ENCODE measurements around the gene CTNNA2.
"Not testable (repeated sequence)": the region's sequence is repeated elsewhere in the genome, so short reads cannot be mapped to it uniquely, and the experiment has no call there.

CTNNA2 gene

GRCh38 chr2:80086831-80087230 is 574.0 kb downstream of the CTNNA2 start:
- no peak for DNase-seq (ENCODE audit: low read depth)

- no peak for DNase-seq (ENCODE audit: low read depth)
Measured at GRCh38 chr2:80091237-80091636, 578.4 kb downstream of the CTNNA2 start.

DNA sequence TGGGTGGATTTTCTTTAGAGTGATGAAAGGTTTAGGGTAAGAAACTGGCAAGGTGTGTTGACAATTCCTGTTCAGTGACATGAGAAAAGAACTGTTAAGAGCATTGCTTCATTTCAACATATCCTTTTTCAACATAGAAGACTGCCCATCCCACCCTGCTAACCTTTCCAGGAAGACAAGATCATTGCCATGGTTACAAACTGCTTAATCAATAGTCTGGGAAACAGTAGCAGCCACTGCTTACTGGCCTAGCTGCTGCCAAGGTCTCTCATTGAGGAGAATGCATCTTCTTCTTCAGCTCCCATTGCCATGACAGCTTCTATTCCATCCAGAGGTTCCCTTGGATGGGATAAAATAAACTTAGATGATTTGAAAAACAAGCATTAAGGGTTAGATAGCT is 579.6 kb downstream of the CTNNA2 start:
- DNase-seq (ENCODE audit: low read depth) = no peak

DNA sequence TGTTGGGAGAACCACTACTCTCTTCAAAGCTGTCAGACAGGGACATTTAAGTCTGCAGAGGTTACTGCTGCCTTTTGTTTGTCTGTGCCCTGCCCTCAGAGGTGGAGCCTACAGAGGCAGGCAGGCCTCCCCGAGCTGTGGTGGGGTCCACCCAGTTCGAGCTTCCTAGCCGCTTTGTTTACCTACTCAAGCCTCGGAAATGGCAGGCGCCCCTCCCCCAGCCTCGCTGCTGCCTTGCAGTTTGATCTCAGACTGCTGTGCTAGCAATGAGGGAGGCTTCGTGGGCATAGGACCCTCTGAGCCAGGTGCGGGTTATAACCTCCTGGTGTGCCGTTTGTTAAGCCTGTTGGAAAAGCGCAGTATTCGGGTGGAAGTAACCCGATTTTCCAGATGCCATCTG is 585.7 kb downstream of the CTNNA2 start:
- not testable (repeated sequence) for DNase-seq (ENCODE audit: low read depth)

GRCh38 chr2:80102026-80102425 is 589.2 kb downstream of the CTNNA2 start:
- DNase-seq (ENCODE audit: low read depth) = no peak

DNA sequence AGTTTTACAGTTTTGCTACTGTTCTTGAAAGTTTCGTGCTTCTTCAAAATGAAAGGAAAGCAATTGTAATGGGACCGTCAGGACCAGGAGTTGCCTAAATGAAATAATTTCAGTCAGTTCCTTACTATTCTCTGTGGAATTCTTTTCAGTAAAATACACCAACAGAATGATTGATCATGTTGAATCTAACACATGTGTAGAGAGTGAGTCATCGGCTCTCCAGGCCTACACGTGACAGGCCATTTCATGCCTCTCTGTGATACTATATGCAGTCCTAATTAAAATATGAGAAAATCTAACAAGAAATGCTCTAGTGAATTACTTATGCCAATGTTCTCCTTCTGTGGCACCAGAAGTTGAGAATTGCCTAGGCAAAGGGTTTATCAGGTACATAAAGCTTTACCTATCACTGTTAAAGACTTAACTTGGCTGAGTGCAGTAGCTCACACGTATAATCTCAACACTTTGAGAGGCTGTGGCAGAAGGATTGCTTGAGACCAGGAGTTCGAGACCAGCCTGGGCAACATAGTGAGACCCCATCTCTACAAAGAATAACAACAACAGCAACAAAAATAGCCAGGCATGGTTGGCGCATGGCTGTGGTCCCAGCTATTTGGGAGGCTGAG is 592.3 kb downstream of the CTNNA2 start:
- no peak for DNase-seq (ENCODE audit: low read depth)

- DNase-seq (ENCODE audit: low read depth) = no peak
Measured at GRCh38 chr2:80111185-80111584, 598.3 kb downstream of the CTNNA2 start.

DNA sequence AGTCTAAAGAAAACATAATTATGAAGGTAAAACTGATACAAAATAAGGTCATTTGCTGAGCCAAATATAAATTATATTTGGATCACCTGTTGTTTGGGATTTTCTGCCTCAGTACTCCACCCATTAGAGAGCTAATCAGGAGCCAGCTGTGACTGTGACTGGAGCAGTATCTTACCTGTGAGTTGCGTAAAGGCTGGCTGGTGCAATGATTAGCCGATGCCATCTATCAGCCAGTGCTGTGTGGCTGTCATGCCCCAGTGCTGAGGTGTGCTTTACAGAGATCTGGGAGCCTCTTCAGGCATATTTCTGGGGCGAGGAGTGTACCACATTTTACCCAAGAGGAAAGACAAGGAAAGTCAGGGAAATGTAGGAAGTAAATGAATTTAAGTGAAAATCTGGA is 599.9 kb downstream of the CTNNA2 start:
- no peak for DNase-seq (ENCODE audit: low read depth)

GRCh38 chr2:80113399-80113798 is 600.5 kb downstream of the CTNNA2 start:
- no peak for DNase-seq (ENCODE audit: low read depth)

DNA sequence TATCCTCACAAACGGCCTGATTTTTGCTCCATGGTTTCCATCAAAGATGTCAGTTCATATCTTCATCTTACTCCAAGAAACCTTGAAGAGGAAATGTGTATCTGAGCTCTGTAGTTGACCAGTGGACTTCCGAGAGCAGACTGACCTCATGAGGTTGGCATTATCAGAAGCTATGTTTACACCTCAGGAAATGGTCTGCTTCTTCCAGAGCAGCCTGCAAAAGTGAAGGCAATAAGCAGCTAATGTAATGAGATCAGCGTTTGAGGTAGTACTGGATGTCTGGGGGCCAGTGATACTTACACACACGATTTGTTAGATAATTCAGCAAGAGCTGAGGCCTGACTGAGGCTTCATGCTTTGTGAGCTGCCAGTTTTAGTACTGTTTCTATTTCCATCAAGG is 602.0 kb downstream of the CTNNA2 start:
- DNase-seq (ENCODE audit: low read depth) = no peak

- DNase-seq (ENCODE audit: low read depth) = no peak
Measured at GRCh38 chr2:80117401-80117800, 604.5 kb downstream of the CTNNA2 start.

GRCh38 chr2:80120866-80121265 is 608.0 kb downstream of the CTNNA2 start:
- no peak for DNase-seq (ENCODE audit: low read depth)

- no peak for DNase-seq (ENCODE audit: low read depth)
Measured at GRCh38 chr2:80122675-80123074, 609.8 kb downstream of the CTNNA2 start.

GRCh38 chr2:80126596-80127189 is 613.8 kb downstream of the CTNNA2 start:
- no peak for DNase-seq (ENCODE audit: low read depth)

DNA sequence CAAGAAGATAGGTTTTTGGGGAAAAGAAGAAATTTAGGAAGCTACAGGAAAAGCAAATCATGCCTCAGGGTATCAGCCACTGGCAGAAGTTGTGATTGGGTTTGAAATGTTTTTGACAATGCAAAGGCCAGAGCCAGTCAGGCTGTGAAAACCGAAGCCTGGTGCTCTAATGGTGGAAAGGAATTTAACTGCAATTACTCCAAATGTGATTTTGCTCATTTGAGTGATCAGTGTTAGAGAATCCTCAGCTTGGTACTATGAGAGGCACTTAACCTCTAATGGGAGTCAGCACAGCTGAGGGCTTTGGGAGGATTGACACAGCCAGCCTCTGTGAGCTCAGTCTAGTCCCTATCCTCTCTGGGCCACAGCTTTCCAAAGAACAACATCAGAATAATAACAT is 615.2 kb downstream of the CTNNA2 start:
- no peak for DNase-seq (ENCODE audit: low read depth)

DNA sequence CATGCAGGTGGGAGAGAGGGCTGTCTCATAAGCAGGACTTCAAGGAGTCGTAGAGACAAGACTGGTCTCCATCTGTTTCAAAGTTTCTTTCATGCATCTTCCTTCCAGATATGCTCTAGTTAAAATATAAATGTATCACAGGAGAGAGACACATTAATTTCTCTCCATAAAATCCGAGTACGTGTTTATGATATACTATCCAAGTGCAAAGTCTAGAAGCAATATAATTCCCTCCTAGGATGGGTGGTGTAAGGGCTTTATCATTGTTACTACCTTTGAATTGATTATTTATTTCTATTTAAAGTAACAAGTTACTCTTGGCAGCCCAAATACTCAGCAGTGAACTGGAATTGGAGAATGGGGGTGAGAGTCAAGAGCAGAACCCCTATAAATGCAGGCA is 619.4 kb downstream of the CTNNA2 start:
- no peak for DNase-seq (ENCODE audit: low read depth)

GRCh38 chr2:80135001-80135400 is 622.1 kb downstream of the CTNNA2 start:
- no peak for DNase-seq (ENCODE audit: low read depth)

DNA sequence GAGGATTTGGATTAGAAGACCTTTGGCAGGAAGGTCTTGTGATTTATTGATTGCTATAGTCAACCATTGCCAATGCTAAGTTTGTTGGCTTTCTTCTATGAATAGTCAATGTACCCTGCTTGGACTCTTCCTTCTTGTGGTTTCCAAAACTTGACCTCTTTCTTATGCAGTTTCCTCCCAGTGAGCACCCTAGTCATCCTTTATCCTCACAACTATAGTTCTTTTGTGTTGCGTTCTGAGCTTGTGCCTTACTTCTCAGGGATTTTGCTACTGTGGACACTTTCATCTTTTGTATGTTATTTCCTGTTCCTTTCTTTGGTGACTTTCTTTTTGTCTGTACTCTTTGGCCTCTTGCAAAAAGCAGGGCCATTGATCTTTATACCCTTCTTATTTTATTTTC is 623.5 kb downstream of the CTNNA2 start:
- no peak for DNase-seq (ENCODE audit: low read depth)

DNA sequence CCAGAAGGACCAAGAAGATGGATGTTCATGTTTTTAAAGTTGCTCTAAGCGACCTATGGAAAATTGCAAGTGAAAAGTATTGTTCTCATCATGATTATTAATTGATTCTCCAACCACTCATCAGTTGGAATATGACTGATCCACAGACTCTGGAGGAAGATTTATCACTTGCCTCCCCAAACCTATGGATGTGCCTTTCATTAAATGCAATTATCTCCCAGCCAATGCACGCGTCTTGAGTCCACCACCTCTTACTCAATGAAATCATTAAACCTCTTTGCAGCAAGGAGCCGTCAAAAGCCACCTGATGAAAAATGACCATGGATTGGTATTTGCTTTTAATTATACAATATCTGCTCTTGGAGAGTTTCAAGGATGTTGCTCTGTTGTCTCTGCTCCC is 626.1 kb downstream of the CTNNA2 start:
- no peak for DNase-seq (ENCODE audit: low read depth)

GRCh38 chr2:80141007-80141726 is 628.3 kb downstream of the CTNNA2 start:
- DNase-seq (ENCODE audit: low read depth) = no peak

DNA sequence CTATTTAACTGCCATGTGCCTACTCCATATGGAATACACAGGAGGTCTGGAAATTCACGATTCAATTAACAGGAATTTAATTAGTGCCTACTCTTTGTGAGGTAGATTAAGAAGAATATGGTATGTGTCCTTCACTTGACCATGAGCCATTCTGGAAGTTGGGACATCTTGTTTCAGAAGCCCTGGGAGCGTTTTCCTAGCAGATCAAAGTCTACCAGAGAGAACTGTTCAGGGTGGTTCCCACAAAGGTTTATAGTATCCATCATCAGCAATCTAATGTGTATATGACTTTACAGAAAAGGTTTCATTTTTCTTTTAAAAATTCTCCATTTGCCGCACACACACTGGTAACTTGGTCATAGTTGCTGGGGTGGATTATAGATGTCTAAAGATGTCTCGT is 632.6 kb downstream of the CTNNA2 start:
- no peak for DNase-seq (ENCODE audit: low read depth)

DNA sequence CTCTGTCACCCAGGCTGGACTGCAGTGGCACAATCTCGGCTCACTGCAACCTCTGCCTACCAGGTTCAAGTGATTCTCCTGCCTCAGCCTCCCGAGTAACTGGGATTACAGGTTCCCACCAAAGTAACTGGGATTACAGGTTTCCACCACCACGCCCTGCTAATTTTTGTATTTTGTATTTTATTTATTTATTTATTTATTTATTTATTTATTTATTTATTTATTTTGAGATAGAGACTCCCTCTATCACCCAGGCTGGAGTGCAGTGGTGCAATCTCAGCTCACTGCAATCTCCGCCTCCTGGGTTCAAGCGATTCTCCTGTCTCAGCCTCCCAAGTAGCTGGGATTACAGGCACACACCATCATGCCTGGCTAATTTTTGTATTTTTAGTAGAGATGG is 633.9 kb downstream of the CTNNA2 start:
- not testable (repeated sequence) for DNase-seq (ENCODE audit: low read depth)

- DNase-seq (ENCODE audit: low read depth) = no peak
Measured at GRCh38 chr2:80147690-80148089, 634.8 kb downstream of the CTNNA2 start.

DNA sequence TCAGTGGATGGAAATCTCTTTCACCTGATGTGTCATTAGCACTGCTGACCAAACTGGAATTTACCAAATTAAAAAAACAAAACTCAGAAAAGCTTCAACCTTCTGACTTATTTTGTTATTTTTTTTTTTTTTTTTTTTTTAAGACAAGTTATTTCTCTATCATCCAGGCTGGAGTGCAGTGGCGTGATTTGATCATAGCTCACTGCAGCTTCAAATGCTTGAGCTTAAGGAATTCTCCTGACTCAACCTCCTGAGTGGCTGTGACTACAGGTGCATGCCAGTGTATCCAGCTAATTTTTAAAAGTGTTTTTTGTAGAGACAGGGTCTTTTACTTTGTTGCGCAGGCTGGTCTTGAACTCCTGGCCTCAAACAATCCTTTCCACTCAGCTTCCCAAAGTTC is 636.1 kb downstream of the CTNNA2 start:
- no peak for DNase-seq (ENCODE audit: low read depth)
